GM19452 (cell line): ENCODE measurements around the gene UNC5B.

ENCODE experiments used
- ATAC-seq: cut with Tn5 transposase; IDR thresholded peaks from one replicate; pipeline ENCODE4 v1.9.1; 2021; ENCODE audit not compliant: unreplicated experiment

Gene UNC5B

DNA sequence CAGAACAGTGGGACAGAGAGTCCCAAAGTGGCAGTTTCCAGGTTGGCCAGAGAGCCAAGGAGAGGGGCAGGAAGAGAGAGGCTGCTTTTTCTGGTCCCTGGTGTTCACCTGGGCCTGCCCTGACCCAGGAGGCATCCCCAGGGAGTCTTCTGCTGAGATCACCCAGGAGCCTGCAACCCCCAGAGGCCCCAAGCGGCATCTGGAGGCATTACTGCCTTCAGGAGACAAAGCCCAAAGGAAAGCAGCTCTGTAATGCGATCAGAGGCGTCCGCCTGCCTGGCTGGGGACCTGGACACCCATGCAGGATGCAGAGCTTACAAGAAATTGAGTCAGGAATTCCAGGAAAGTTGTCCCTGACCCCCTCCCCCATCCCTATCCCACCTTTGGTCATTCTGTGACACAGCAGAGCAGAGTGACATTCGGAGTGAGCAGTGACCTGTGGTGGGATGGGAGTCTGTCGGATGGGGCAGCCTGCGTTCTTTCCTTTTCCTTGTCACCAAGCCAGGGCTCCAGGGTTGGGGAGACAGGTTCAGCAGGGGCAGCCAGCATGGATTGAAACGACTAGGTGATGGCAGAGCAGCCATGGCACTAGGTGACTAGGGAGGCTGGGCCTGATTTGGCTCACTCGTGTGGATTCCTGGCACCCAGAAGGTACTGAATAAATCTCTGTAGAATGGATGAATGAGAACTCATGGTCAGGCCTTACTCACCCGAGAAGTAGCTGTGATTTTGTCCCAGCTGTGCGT lies 10.4 kb downstream of the UNC5B start:
- no peak for ATAC-seq

- no peak for ATAC-seq
Measured at GRCh38 chr10:71223347-71224058, 11.1 kb downstream of the UNC5B start.

DNA sequence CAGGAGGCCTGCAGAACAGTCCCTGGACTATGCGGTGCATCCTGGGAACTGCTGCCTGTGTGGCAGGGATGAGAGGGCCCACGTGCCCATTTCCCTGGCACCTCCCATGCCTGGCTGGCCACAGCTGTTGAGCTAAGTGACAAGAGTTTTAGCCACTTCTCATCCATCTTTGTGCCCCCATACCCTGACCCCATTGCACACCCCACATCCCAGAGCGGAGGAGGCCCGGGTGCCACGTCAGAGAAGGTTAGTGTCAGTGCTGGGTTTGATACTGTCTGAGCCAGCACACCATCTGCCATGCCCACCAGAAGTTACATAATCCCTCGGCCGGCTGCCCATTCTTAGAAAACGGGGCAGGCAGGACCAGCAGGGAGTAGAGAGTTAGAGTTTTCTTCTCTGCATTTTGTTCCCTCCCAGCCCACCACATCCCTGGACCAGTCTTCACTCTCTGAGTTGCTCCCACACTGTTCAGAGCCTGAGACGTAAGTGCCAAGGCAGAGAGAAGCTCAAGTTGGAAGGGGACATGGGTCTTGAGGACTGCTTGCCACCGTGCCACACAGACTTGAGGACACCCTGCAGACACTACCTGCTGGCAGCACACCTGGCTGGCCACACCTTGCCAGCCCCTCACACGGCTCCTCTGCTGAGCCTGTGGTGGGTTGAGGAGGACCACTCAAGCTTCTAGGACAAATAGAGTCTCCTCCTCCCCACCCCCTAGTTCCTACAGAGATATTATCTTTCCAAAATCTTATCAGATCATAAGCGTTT lies 13.1 kb downstream of the UNC5B start:
- no peak for ATAC-seq

- no peak for ATAC-seq
Measured at GRCh38 chr10:71228875-71229675, 16.7 kb downstream of the UNC5B start.

DNA sequence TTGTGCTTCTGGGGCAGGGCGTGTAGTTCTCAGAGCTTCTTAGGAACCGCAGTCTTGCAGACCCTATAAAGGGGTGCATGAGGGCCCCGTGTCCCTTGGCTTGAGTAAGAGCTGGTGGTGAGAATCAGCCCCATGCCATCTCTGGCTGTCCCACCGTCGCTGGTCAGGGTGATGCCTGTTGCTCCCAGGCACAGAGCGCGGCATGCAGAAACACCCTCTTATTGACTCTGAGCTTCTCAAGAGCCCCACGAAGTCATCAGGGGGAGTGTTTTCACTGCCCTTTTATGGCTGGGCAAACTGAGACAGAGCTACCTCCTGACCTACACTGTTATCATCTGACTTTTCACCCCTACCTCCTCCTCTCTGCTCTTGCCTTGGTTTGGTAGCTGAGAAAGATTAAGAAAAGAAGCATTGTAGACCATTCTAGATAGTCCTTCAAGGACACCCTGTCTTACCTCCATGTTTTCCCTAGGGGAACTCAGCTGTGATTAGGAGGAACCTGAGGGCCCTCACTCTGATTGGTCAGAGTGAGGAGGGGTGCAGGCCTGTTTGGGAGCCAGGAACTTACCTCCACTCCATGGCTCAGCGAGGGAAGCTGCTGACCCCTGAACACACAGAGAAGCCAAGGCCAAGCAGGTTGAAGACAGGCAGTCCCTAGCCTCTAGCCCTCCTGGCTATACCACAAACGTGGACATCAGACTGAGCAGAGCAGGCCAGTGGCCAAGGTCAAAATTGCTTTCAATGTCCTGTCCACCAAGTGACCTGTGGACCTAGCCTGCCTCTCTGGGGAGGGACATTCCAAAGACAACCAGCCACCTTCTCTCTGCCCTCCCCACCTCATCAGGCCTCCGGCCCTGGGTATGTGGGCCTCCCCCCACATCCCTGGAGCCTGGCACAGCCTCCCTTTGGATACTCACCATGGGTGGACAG lies 17.6 kb downstream of the UNC5B start:
- no peak for ATAC-seq

- no peak for ATAC-seq
Measured at GRCh38 chr10:71230656-71231025, 18.3 kb downstream of the UNC5B start.

DNA sequence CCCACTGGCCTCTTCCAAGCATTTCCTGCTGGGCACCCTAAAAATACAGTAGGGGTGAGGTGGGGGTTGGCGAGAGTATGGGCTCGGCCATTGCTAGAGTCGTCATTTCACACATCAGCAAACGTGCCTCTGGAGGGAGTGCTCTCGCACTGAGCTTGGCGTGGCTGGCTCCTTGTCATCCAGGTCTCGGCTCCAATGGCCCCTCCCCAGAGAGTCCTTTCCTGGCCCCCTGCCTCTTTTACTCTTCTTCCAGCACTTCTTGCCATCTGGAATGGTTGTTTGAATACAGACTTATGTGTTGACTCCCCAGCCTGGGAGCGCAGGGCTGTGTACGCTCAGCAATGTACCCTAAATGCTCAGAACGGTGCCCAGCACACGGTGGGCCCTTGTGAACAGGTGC lies 18.8 kb downstream of the UNC5B start:
- no peak for ATAC-seq

DNA sequence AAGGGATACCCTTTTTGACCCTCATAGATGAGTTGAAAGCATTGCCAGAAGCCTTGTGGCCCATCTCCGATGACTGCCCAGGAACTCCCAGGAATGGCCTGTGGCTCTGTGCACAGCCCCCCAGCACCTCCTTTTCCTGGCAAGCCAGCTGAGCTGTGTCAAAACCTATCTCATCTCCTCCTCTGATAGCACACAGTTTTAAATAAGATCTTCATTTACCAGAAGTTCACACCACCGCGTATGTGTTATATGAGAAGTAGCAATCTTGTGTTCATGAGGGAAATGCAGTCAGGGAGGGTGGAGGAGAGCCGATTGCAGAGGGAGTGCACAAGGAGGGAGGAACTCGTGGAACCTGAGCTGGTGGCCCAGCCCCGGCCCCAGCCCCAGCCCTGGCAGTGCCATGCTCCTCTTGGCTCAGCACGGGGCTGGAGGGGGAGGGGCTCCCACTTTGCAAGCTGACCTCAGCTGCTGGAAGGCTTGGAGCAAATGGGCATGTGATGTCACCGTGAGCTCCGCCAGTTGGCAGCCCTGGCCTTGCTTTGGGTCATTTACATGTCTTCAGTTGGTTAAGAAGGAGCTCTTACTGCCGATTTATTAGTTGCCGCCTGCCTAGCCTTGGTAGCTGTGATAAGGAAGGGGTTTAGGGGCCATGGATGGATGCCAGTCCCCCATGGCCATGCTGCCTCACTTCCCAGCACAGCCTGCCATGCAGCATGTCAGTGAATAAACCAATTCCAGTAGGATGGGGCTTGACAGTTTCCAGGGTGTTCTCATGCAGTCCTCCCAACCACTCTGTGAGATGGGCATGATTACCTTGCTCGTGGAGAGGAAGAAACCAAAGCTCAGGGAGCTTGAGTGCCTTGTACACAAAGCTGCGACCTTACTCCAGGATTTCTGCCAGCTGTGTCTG lies 20.0 kb downstream of the UNC5B start:
- no peak for ATAC-seq

- ATAC-seq, result no peak
Measured at GRCh38 chr10:71233482-71233892, 21.1 kb downstream of the UNC5B start.

GRCh38 chr10:71234004-71234894 lies 21.9 kb downstream of the UNC5B start:
- ATAC-seq, result no peak

DNA sequence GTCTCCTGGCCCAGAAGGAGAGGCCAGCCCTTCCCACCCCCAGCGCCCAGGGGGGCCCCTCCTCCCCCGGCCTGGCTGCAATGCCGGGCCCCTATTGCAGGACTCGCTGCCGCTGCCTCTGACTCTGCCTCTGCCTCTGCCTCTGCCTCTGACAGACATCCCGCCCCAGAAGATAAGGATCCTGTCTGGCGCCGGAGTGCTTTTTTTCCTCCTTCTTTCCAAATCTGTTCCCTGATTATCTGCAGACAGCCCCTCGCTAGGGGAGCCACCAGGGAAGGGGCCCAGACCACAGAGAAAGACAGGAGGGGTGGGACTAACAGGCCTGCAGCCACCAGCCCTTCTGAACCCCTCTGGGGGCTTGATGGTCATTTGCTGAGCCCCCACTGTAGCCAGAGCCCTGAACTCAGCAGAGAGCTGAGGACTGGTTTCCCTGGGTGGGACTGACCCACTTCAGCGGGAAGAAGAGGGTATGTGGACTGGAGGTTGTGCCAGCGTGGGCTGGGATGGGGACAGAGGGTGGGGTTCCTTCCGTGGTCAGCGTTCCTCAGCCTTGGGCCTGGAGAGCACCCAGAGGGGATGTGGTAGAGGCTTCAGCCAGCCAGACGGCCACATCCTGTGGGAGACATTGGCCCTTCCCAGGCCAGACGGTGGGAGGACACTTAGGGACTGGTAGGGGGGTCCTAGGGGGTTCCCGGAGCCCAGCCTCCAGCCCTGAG lies 22.8 kb downstream of the UNC5B start:
- no peak for ATAC-seq

- no peak for ATAC-seq
Measured at GRCh38 chr10:71235808-71236207, 23.4 kb downstream of the UNC5B start.

DNA sequence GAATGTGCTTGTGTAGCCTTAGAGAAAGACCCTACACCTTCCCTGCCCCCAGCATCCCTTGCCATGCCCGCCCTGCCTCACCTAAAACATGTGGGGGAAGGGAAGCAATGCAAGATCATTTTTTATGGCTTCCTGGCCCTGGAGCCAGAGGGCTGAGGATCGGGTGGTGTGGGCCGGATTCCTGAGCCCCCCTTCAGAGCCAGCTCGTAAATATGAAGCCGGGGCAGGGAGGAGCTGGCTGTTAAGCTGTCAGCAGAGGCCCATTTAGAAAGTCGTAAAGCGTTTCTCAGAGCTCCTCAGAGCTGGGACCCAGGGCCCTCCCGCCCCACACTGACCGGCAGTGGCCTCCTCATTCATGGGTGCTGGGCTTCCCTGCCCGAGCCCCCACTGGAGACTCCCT lies 23.9 kb downstream of the UNC5B start:
- no peak for ATAC-seq

GRCh38 chr10:71236822-71237682 lies 24.7 kb downstream of the UNC5B start:
- ATAC-seq, result no peak

- no peak for ATAC-seq
Measured at GRCh38 chr10:71237843-71238623, 25.7 kb downstream of the UNC5B start.

DNA sequence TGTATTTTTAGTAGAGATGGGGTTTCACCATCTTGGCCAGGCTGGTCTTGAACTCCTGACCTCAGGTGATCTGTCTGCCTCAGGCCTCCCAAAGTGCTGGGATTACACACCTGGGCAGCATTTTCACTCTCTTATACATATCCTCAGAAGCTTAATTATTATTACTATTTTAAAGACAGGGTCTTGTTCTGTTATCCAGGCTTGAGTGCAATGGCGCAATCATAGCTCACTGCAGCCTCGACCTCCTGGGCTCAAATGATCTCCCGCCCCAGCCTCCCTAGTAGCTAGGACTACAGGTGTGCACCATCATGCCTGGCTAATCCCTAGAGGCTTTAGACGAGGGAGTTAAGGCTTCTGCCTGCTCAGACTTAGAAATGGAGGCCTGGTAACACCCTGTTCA lies 26.3 kb downstream of the UNC5B start:
- ATAC-seq, result no peak
